Neural cell (in vitro differentiated cells): Measurements from ENCODE around the gene WFDC2. TPM values are rescaled to one million over a fixed set of nuclear protein-coding genes. Genes with fewer than 3 reads are reported as not detected.

Experiments
- H2AFZ ChIP-seq: fragments of 200-600, 300-800 bp; sonication (generic), shearing (Covaris generic); 2 replicates; pipeline ENCODE4 v1.6.0; 2014; ENCODE audit warnings: low read depth, mild to moderate bottlenecking, antibody characterized with exemption, low read length, moderate library complexity
- H3F3A ChIP-seq: fragments of 200-600 bp; shearing (Covaris generic); 2 replicates; pipeline ENCODE4 v1.6.1; 2016; ENCODE audit warnings: mild to moderate bottlenecking, moderate library complexity, mixed read lengths, antibody characterized with exemption, low read length; ENCODE audit not compliant: insufficient read depth, poor library complexity, severe bottlenecking
- H3K27ac ChIP-seq: fragments of 200-600, 300-800 bp; sonication (generic), shearing (Covaris generic); 2 replicates; pipeline ENCODE4 v1.5.1; 2014; ENCODE audit warnings: mild to moderate bottlenecking, low read length, moderate library complexity
- H3K27me3 ChIP-seq: fragments of 300-800, 200-600 bp; sonication (generic), shearing (Covaris generic); 2 replicates; pipeline ENCODE4 v1.6.0; 2014; ENCODE audit warnings: mild to moderate bottlenecking, low read depth, low read length, moderate library complexity; ENCODE audit not compliant: insufficient read depth
- H3K36me3 ChIP-seq: fragments of 300-800, 200-600 bp; sonication (generic), shearing (Covaris generic); 2 replicates; pipeline ENCODE4 v1.5.1; 2014; ENCODE audit warnings: mild to moderate bottlenecking, antibody characterized with exemption, low read length, moderate library complexity; ENCODE audit not compliant: insufficient read depth
- H3K4me2 ChIP-seq: fragments of 300-800, 200-600 bp; sonication (generic), shearing (Covaris generic); 2 replicates; pipeline ENCODE4 v1.6.0; 2014; ENCODE audit warnings: mild to moderate bottlenecking, low read length
- H3K4me3 ChIP-seq: fragments of 300-800, 200-600 bp; sonication (generic), shearing (Covaris generic); 2 replicates; pipeline ENCODE4 v1.5.1; 2014; ENCODE audit warnings: mild to moderate bottlenecking, low read length, moderate library complexity
- H3K79me2 ChIP-seq: fragments of 200-600 bp; shearing (Covaris generic); replicated peaks from 2 replicates; pipeline ENCODE4 v1.6.0; 2014; ENCODE audit warnings: mild to moderate bottlenecking, low read length, moderate library complexity; ENCODE audit not compliant: insufficient read depth
- H3K9ac ChIP-seq: fragments of 300-800, 200-600 bp; sonication (generic), shearing (Covaris generic); 2 replicates; pipeline ENCODE4 v1.6.1; 2016; ENCODE audit warnings: mild to moderate bottlenecking, low read length, mixed read lengths
- H3K9me2 ChIP-seq: fragments of 200-600 bp; shearing (Covaris generic); 2 replicates; pipeline ENCODE4 v1.6.1; 2016; ENCODE audit warnings: mild to moderate bottlenecking, low read length, mixed read lengths; ENCODE audit not compliant: insufficient read depth
- H3K9me3 ChIP-seq: fragments of 200-600, 300-800 bp; sonication (generic), shearing (Covaris generic); 2 replicates; pipeline ENCODE4 v1.6.1; 2016; ENCODE audit warnings: mild to moderate bottlenecking, mixed run types, low read length, moderate library complexity, mixed read lengths
- H4K20me1 ChIP-seq: fragments of 200-600 bp; shearing (Covaris generic); 2 replicates; pipeline ENCODE4 v1.6.1; 2016; ENCODE audit warnings: mild to moderate bottlenecking, mixed run types; ENCODE audit not compliant: insufficient read depth
- CTCF ChIP-seq: fragments of 450-650 bp; IDR thresholded peaks from 2 replicates; pipeline ENCODE4 v1.5.1; 2014; ENCODE audit warnings: antibody characterized with exemption, mild to moderate bottlenecking, moderate library complexity; ENCODE audit not compliant: poor library complexity, severe bottlenecking
- EP300 ChIP-seq: fragments of 450-650 bp; conservative IDR thresholded peaks from 2 replicates; pipeline ENCODE4 v1.6.1; 2014; ENCODE audit warnings: antibody characterized with exemption, mild to moderate bottlenecking, moderate library complexity; ENCODE audit not compliant: poor library complexity, severe bottlenecking
- EZH2 ChIP-seq: fragments of 200-600, 300-800 bp; shearing (Covaris generic), sonication (generic); IDR thresholded peaks from 2 replicates; pipeline ENCODE4 v1.6.1; 2014; ENCODE audit warnings: antibody characterized with exemption, low read length, borderline replicate concordance, mild to moderate bottlenecking; ENCODE audit not compliant: insufficient read depth, poor library complexity, severe bottlenecking
- MXI1 ChIP-seq: fragments of 450-650 bp; conservative IDR thresholded peaks from 2 replicates; pipeline ENCODE4 v1.6.1; 2014; ENCODE audit warnings: antibody characterized with exemption, mild to moderate bottlenecking; ENCODE audit not compliant: poor library complexity, severe bottlenecking
- POLR2AphosphoS5 ChIP-seq: IDR thresholded peaks from 2 replicates; pipeline ENCODE4 v1.6.1; 2012
- RAD21 ChIP-seq: fragments of 450-650 bp; conservative IDR thresholded peaks from 2 replicates; pipeline ENCODE4 v1.6.1; 2014; ENCODE audit warnings: antibody characterized with exemption, mild to moderate bottlenecking, moderate library complexity
- SMC3 ChIP-seq: fragments of 450-650 bp; conservative IDR thresholded peaks from 2 replicates; pipeline ENCODE4 v1.6.1; 2014; ENCODE audit warnings: antibody characterized with exemption, mild to moderate bottlenecking, moderate library complexity; ENCODE audit not compliant: poor library complexity
- TAF1 ChIP-seq: IDR thresholded peaks from 2 replicates; pipeline ENCODE4 v1.6.1; 2012; ENCODE audit warnings: low read depth
- polyA plus RNA-seq: library from polyadenylated mRNA; depleted of rRNA; stranded (reverse); fragments of >200 nt; gene quantifications from 2 replicates; pipeline ENCODE4 v1.2.3, GENCODE V29; 2014
- TF ChIP-seq, protein P1 (sequence below): IDR thresholded peaks from 2 replicates; pipeline ENCODE4 v1.6.1; 2012; ENCODE audit warnings: borderline replicate concordance

WFDC2 gene
- polyA plus RNA-seq, 1 donor from 2014 or later, result not detected

DNA sequence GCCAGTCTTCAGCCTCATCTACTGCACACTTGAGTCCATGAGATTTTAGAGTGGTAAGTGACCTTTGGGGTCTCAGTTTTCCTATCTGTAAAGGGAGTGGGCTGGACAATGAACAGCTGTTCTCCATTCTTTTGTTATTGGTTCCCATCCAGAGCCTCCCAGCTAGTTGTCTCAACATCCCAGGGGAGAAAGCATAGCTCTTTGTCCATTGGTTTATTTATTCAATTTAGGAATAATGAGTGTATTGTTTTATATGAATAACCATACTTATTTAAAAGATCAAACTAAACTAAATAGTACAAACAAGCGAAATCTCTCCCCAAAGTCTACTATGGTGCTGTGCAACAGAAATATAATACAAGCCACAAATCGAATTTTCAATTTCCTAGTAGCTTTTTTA lies 39.9 kb upstream of the WFDC2 start:
- no peaks in the 10 kb centered on the region for H3K79me2 ChIP-seq
- H3K9ac ChIP-seq, result no peak overlapping the region
- TF ChIP-seq EZH2 (no peak), SMC3 (no peak), EP300 (no peak), RAD21 (no peak), CTCF (no peak), MXI1 (no peak), POLR2AphosphoS5 (no peak), TAF1 (no peak)
- TF ChIP-seq, protein P1, sequence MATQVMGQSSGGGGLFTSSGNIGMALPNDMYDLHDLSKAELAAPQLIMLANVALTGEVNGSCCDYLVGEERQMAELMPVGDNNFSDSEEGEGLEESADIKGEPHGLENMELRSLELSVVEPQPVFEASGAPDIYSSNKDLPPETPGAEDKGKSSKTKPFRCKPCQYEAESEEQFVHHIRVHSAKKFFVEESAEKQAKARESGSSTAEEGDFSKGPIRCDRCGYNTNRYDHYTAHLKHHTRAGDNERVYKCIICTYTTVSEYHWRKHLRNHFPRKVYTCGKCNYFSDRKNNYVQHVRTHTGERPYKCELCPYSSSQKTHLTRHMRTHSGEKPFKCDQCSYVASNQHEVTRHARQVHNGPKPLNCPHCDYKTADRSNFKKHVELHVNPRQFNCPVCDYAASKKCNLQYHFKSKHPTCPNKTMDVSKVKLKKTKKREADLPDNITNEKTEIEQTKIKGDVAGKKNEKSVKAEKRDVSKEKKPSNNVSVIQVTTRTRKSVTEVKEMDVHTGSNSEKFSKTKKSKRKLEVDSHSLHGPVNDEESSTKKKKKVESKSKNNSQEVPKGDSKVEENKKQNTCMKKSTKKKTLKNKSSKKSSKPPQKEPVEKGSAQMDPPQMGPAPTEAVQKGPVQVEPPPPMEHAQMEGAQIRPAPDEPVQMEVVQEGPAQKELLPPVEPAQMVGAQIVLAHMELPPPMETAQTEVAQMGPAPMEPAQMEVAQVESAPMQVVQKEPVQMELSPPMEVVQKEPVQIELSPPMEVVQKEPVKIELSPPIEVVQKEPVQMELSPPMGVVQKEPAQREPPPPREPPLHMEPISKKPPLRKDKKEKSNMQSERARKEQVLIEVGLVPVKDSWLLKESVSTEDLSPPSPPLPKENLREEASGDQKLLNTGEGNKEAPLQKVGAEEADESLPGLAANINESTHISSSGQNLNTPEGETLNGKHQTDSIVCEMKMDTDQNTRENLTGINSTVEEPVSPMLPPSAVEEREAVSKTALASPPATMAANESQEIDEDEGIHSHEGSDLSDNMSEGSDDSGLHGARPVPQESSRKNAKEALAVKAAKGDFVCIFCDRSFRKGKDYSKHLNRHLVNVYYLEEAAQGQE, result no peak
- no peak overlapping the region for H3K4me3 ChIP-seq
- no peaks in the 10 kb centered on the region for H3K9me3 ChIP-seq
- H4K20me1 ChIP-seq, result no peaks in the 10 kb centered on the region
- no peak overlapping the region for H3K27ac ChIP-seq
- no peaks in the 10 kb centered on the region for H3K36me3 ChIP-seq
- no peak overlapping the region for H2AFZ ChIP-seq
- H3K4me2 ChIP-seq, result no peak overlapping the region
- H3F3A ChIP-seq, result no peaks in the 10 kb centered on the region
- H3K9me2 ChIP-seq, result no peaks in the 10 kb centered on the region
- no peaks in the 10 kb centered on the region for H3K27me3 ChIP-seq

DNA sequence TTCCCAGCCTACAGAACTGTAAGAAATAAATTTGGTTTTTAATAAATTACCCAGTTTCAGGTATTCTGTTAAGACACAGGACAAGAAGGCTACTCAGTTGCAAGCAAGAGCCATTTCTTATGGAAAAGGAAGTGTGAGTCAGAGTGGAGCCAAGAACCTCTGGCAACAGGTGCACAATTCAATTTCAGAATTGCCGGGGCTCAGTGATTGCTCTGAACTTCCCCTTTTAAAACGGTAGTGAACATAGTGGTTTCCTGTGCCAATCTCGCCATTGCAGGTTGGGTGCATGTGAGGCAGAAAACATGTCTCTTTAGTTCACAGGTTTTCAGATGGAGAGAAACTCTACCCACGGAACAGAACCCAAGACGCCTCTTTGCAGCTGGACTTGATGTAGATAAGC lies 37.3 kb upstream of the WFDC2 start:
- Histone ChIP-seq H2AFZ (no peak overlapping the region), H3K36me3 (no peaks in the 10 kb centered on the region), H3K9me2 (no peaks in the 10 kb centered on the region), H3K4me2 (no peak overlapping the region), H3K9me3 (no peaks in the 10 kb centered on the region), H3K4me3 (no peak overlapping the region), H3F3A (no peaks in the 10 kb centered on the region), H3K9ac (no peak overlapping the region), H3K27ac (no peak overlapping the region), H4K20me1 (no peaks in the 10 kb centered on the region), H3K27me3 (no peaks in the 10 kb centered on the region), H3K79me2 (no peaks in the 10 kb centered on the region)
- TF ChIP-seq CTCF, result no peak
- TF ChIP-seq TAF1, result no peak
- TF ChIP-seq SMC3, result no peak
- no peak for TF ChIP-seq EP300
- TF ChIP-seq POLR2AphosphoS5, result no peak
